Measurements from ENCODE around the gene RTN4R.

DNA sequence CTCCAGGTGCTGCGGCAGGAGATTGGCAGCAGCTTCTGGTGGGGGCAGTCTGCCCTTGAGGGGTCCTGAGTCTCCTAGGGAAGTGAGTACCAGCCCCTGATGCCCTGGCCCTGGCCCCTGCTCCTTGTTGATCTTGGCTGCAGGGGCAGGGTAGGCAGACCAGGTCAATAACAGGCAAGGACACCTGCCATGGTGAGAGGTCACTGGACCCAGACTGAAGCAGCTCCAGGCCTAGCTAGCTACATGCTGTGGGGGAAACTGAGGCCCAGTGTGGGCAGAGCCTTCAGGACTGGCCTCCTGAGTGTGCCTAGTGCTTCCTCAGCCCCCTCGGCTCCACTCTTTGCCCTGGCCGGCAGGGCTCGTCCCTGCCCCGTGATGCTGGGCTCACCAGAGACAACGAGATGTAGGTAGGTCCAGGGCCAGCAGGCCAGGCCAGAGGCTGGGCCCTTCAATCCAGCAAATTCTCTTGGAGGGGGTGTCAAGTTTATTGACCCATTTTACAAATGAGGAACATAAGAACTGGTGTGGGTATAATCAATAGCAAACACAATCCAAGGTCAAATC is 20.4 kb downstream of the RTN4R start:
- TF ChIP-seq CTCF (conservative IDR thresholded peaks at IDR 0.05; ENCODE audit: low read depth in 2 of 2) (no peak), POLR2AphosphoS5 (IDR thresholded peaks at IDR 0.05; ENCODE audit: low read depth) (no peak), EZH2 (IDR thresholded peaks at IDR 0.05; ENCODE audit: low read depth, unreplicated experiment) (no peak), NANOG (IDR thresholded peaks at IDR 0.05; ENCODE audit: borderline replicate concordance) (no peak), EZH2phosphoT487 (IDR thresholded peaks at IDR 0.05; ENCODE audit: unreplicated experiment) (no peak), ZNF331 (CRISPR knock-in tag; IDR thresholded peaks at IDR 0.05; ENCODE audit: low read depth) (no peak), ETS1 (IDR thresholded peaks at IDR 0.05) (no peak), CREB1 (CRISPR knock-in tag; IDR thresholded peaks at IDR 0.05; ENCODE audit: low read depth) (no peak), JUNB (IDR thresholded peaks at IDR 0.05; ENCODE audit: unreplicated experiment) (no peak), STAT1 (IDR thresholded peaks at IDR 0.05; ENCODE audit: unreplicated experiment) (no peak), ZNF114 (CRISPR knock-in tag; IDR thresholded peaks at IDR 0.05) (no peak), ZNF462 (CRISPR knock-in tag; IDR thresholded peaks at IDR 0.05) (no peak)
- TF ChIP-seq, protein P1, sequence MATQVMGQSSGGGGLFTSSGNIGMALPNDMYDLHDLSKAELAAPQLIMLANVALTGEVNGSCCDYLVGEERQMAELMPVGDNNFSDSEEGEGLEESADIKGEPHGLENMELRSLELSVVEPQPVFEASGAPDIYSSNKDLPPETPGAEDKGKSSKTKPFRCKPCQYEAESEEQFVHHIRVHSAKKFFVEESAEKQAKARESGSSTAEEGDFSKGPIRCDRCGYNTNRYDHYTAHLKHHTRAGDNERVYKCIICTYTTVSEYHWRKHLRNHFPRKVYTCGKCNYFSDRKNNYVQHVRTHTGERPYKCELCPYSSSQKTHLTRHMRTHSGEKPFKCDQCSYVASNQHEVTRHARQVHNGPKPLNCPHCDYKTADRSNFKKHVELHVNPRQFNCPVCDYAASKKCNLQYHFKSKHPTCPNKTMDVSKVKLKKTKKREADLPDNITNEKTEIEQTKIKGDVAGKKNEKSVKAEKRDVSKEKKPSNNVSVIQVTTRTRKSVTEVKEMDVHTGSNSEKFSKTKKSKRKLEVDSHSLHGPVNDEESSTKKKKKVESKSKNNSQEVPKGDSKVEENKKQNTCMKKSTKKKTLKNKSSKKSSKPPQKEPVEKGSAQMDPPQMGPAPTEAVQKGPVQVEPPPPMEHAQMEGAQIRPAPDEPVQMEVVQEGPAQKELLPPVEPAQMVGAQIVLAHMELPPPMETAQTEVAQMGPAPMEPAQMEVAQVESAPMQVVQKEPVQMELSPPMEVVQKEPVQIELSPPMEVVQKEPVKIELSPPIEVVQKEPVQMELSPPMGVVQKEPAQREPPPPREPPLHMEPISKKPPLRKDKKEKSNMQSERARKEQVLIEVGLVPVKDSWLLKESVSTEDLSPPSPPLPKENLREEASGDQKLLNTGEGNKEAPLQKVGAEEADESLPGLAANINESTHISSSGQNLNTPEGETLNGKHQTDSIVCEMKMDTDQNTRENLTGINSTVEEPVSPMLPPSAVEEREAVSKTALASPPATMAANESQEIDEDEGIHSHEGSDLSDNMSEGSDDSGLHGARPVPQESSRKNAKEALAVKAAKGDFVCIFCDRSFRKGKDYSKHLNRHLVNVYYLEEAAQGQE (IDR thresholded peaks at IDR 0.05; ENCODE audit: unreplicated experiment): no peak
